GM11168 (cell line): ENCODE data around the gene MYT1.
"Not testable (repeated sequence)": the region's sequence is repeated elsewhere in the genome, so short reads cannot be mapped to it uniquely, and the experiment has no call there.

Source experiments
- in situ Hi-C: fragments of 300-500 bp; cut with MboI; formaldehyde crosslinking; loops from one replicate; pipeline ENCODE4 v1.12.0; 2022; ENCODE audit warnings: low sequenced_read_pairs; ENCODE audit not compliant: unreplicated experiment

MYT1 gene

DNA sequence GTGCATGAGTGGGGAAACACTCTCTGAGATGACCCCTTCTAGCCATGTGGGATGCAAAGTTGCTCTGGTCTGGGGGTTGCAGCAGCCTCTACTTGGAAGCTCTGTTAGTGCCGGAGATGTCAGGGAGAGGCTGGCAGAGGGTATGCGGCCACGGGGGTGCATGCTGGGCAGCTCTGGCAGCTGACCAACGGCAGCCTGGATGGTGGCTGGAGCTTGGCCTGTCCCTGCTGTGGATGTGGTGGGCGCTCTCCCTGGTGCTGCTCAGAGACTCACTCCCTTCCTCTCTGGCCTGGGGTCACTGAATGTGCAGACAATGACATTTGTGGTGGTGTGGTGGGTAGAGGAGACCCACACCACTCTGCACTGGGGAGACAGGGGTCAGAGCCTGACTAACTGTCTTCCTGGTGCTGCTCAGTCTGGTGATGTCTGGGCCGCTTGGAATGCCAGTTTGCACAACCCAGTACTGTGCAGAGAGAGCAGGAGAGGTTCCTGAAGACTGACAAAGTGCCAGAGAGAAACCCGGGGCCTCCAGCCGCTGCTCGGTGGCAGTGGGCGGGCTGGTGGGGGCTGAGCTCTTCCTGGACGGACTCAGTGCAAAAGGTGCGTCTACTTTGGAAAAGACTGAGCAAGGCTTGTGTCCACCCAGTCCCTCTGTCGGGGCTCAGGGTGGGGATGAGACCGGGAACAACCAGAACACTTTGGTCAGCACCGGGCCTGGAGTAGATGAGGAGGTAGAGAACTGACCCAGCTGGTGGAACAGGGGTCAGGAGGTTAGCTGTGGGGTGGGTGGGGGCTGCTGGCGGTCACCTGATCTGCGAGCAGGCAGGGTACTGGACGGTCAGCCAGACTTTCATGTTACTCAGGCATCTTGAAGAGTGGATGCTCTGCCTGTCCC, 2.7 kb downstream of the MYT1 start:
- in situ Hi-C loops: no loop called here

DNA sequence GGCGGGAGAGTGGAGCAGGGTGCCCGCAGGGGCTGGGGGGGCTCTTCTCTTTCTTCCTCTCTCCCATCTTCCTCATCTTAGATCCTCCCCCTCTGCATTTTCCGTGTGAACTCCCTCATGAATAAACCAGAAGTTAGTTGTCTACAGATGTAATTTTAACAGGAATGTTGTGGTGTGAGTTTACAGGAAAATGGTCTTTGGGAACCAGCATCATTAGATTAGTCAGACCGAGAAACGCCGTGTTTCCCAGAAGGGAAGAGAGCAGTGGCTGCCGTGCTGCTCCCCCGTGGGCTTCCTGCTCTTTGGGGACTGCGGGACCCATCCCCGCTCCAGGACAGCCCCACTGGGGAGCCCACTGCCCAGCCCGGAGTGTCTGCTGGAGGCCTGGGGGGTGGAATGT, 3.4 kb downstream of the MYT1 start:
- in situ Hi-C loops: no loop called here

DNA sequence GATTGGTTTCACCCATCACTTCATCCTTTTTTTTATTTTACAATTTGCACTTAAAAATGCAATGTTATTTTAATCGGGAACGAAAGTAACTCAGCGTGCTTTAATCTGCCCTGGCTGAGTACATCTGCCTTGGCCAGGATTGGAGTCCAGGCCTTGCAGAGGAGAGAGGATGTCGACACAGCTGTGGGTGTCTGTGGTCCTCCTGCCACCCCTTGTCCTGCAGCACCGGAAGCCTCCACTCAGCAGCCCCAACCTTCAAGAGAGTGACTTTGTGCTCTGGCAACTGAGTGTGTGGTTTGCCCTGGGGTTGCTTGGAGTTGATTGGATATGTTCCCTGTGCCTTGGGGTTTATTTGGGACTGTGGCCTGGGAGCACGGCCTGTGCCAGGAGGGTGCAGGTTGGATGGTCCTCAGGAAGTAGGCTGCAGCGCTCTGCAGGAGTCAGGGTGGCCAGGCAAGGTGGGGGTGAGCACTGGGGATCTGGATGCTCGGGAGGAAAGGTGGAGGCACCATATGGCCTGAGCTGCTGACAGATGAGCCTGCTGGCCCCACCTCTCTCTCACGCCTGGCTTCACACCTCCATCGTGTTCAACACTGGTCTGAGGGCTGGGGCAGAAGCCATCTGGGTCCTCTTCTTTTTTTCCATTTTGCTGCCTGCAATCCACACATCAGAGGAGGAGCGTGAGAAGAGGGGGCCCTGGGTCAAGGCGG, 4.3 kb downstream of the MYT1 start:
- in situ Hi-C loops: no loop called here

DNA sequence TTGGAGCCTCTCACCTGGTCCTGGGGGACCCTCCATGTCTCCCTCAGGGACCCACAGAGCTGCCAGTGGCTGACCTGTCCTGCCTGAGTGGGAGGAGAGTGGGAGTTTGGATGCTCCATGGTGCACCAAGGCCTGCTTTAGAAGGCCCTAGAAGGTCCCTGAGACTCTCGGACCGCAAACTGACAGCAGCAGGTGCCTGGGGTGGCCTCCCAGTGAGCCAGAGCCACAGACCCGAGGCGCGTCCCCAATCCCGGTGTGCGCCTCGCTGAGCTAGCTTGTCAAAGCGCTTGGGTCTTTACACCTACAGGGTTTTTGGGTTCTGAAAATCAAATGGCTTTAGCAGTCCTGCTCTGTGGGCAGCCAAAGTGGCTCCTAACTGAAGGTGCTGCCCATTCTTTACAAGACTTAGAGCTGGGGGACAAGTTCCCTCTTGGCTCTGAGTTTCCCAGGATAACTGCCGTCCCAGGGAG, 4.9 kb downstream of the MYT1 start:
- in situ Hi-C loops: no loop called here

DNA sequence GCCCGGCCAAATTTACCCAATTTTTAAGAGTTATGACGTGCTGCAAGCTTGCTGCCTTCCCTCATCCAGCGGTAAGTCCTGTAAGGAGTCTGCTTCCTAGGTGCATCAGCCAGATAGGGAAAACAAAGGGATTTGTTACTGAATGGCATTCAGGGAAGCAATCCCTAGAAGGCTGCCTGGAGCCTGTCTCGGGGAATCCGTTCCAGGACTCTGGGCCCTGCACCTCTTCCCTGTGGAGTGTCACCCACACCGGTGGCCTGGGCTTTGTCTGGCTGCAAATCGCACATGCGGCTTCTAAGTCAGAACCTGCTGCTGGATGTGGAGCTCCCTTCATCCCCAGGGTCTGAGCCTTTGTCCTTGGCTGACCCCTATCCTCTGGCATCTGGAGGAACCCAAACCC, 7.0 kb downstream of the MYT1 start:
- in situ Hi-C loops: no loop called here

DNA sequence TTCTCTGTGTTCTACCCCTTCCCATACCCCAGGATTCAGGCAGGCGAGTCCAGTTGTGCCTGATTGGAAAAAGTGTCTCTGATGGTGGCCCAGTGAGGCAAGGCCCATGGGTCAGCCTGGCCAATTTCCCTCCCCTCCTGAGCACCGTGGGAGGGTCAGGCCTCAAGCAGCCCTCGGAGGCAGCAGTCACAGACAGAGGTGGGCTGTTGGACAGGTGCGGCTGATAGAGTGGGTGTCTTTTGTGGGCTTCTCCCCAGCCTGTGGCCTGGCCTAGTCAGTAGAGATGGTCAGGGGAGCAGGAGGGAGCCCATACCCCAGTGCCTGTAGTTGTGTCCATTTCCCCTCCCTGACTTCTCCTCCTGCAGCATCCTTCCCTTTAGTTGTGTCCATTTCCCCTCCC, 8.9 kb downstream of the MYT1 start:
- in situ Hi-C loops: no loop called here

DNA sequence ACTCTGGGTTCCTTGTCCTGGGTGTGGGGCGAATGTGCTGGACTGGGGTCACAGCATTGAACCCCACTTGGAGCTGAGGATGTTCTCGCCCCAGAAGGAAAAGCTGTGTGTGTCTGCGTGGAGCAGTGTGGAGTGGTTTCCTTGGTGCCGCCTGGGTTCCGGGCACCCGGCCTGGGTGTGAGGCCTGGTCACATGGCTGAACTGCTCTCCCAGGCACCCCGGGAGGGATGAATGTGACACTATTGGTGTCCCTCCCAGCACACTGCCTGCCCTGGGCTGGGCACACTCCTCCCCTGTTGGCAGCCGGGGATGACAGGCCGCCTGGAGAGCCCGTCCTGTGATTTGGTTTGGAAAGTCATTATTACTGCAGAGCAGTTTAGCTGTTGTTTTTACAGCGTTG, 12.3 kb downstream of the MYT1 start:
- in situ Hi-C loops: no loop called here

DNA sequence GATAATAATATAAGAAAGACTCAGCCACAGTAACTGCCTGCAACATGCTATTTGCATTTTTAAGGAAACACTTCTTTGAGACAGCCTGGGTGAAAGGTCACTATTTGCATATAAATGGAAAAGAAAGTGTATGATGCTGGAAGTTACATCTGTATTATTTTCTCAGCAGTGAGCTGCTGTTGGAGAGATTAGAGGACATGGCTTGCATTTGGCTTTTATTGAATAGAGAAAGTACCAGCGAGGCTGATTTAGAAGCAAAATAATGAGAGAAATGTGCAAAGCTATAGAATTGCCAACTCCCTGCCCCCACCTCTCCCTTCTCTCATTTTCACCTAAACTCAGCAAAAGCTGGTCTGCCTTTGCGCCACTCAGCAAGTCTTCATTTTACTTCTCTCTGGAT, 12.7 kb downstream of the MYT1 start:
- in situ Hi-C loops: no loop called here

DNA sequence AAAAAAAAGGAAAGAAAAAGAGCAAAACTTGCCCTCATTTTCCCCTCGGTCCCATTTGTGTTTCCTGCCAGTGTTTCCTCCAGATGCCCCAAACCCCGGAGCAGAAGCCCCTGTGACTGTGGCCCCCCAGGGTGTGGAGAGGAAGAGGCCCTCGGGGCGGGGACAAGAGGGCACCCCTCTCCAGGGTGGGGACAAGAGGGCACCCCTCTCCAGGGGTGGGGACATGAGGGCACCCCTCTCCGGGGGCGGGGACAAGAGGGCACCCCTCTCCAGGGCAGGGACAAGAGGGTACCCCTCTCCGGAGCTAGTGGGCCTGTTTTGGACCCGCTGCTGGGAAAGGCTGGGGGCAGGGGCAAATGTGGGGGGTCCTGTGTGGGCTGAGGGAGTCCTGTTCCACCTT, 13.1 kb downstream of the MYT1 start:
- in situ Hi-C loops: no loop called here

DNA sequence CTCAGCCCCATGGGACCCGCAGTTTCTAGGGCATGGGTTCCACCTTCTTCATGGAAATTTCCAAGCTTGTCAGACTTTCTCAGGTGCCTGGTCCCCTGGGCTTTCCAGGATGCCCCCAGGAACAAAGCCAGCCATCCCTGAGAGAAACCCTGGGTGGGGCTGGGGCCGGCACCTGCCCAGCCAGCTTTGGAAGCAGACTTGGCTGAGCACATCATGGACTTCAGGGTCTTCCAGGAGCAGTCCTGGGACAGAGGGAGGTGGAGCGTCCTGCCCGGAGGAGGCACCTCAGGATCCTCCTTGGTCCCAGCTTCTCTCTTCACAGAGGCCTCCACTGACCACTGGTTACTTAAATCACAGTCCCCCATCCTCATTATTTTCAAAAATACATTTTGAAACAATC, 13.5 kb downstream of the MYT1 start:
- in situ Hi-C loops: no loop called here

DNA sequence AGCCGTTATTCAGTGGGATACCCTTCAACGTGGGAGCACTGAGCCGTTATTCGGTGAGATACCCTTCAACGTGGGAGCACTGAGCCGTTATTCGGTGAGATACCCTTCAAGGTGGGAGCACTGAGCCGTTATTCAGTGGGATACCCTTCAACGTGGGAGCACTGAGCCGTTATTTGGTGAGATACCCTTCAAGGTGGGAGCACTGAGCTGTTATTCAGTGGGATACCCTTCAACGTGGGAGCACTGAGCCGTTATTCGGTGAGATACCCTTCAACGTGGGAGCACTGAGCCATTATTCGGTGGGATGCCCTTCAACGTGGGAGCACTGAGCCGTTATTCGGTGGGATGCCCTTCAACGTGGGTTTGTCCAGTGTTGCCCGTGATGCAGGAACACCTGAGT, 14.7 kb downstream of the MYT1 start:
- in situ Hi-C loops: not testable (repeated sequence)

DNA sequence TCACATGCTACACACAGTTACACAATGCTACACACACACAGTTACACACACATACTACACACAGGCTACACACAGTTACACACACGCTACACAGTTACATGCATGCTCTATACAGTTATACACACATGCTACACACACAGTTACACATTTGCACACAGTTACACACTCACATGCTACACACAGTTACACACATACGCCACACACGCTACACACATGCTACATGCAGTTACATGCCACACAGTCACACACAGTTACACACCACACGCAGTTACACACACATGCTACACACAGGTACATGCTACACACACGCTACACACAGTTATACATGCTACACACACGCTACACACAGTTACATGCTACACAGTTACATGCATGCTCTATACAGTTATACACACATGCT, 15.6 kb downstream of the MYT1 start:
- in situ Hi-C loops: no loop called here

DNA sequence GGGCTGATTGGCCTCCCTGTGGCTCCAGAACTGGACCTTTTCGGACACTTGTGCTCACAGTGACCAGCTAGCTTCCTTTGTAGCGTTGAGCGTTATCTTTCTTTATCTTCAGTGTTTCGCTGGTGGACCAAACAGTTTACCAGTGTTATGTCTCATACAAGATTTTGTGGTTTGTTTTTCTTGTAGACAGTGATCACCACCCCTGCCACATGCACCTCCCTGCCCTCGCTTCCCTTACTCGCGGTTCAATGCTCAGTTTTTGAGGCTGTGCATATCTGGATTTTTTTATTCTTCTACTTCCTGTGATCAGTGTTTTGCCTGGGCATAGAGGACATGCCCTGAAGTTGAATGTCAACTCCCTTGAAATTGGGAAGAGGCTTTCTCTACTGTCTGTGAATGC, 16.4 kb downstream of the MYT1 start:
- in situ Hi-C loops: no loop called here

DNA sequence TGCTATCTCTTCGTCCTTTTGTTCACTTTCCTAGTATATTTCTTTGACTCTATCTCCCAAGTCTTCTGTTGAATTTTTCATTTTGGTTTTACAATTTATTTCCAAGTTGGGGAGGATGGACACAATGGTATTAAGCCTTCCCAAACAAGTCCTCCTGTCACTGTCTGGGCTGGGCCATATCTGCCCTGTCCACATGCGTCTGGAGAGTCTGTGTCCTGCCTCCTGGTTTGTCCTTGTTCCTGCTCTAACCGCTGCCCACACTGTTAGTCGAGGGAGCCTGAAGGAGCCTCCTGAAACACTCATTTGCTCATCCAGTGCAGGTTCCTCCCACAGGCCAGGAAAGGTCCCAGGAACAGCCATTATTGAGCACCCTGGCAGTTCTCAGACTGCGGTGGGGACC, 17.1 kb downstream of the MYT1 start:
- in situ Hi-C loops: no loop called here

DNA sequence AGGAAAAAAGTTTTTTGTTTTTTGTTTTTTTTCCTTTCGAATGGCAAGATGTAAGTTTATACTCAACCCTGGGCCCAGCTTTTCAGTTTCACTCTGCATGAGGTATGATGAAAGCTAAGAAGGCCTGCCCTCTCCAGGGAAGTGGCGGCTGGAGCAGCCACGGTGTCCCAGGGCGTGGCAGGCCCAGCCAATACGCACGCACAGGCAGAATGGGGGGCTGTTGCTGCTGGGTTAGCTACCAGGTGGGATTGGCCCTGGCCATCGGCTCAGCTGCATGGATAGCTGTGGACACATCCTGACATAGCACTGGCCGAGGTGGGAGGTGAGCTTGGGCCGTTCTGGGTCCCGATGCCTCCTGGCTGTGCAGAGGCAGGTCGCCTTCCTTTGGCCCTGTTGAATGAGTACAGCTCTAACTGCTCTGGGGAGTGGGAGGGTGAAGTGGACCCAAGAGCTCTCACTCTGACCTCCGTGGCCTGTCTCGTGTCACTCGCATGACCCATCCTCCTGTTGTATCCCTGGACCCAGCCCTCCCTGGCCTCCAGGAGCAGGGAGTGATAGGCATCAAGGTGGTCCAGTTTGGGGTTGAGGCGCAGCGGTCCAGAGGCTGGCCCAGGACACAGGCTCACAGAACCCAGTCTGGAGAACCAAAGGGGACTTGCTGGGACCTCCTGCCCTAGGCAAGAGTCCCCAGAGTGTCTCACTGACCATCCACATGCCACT, 18.1 kb downstream of the MYT1 start:
- in situ Hi-C loops: no loop called here

DNA sequence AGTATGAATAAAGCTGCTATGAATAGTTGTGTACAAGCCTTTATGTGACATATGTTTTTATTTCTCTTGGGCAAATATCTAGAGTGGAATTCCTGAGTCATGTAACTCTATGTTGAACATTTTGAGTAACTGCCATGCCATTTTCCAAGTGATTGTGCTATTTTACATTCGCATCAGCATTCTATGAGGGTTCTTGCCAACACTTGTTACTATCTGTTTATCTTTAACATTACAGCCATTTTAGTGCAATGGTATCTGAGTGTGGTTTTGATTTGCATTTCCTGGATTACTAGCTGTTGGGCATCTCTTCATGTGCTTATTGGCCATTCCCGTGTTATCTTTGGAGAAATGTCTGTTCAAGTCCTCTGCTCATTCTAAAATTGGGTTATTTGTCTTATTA, 19.1 kb downstream of the MYT1 start:
- in situ Hi-C loops: no loop called here

DNA sequence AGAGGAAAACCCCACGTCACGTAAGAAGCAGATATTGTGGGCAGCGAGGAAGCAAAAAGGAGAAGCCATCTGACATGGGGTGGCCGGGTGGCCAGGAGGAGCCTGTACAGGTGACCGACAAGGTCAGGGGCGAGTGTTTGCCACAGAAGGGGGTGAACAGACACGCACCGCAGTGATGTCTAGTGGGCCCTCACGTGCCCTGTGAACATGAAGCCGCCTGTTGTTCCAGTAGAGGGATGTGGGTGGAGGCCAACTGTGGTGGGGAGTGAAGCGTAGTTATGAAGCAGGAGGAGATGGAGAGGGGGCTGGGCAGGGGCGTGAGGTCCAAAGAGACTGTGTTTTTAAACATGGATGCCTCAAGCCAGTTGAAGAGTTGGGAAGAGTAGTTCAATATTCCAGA, 20.5 kb downstream of the MYT1 start:
- in situ Hi-C loops: no loop called here

DNA sequence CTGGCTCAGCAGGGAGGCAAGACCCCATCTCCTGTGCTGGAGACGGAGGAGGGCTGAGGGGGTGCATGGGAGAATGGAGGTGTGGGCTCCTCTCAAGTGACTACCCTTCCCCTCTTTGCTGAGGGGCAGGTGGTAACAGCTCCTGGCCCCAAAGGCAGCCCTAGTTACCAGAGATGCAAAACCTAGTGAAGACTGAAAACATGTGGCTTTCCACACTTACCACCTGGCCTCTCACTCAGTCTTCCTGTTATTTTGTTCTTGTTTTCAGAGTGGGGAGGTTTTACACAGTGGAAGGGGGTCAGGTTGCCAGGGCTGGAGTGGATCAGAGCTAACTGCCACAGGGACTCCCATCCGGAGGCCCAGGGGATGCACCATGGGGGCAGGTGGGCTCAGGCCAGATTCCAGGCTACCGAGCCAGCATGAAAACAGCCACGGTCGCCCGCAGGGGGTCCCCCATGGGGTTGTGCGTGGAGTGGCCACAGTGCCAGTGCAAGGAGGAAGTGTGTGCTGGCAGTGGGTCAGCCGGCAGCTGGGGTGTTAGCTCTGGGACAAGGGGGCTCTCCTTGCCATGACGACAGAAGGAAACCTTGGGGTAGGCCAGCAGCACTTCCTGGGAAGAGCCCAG, 21.1 kb downstream of the MYT1 start:
- in situ Hi-C loops: no loop called here

DNA sequence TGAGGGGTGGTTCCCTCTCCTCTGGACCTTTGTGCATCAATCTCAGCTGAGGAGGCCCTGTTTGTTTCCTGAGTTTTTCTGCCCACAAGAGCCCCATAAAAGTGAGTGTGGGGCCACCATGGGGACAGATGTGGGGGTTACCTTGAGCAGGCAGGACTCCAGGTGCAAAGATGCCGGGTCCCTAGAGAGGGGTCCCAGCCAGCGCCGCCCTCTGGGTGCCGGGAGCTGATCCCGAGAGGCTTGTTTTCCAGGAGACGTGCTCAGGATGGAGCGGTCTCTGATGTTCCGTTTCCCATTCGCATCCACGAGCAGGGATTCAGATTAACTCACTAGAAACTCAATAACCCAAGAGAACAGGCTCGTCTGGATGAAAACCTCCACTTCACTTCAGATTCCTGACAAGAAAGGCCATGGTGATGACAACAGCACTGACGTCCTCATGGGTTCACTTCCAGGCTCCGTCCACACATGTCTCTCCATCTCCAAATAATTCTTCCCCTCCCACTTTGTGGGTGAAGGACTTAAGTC, 21.9 kb downstream of the MYT1 start:
- in situ Hi-C loops: no loop called here

DNA sequence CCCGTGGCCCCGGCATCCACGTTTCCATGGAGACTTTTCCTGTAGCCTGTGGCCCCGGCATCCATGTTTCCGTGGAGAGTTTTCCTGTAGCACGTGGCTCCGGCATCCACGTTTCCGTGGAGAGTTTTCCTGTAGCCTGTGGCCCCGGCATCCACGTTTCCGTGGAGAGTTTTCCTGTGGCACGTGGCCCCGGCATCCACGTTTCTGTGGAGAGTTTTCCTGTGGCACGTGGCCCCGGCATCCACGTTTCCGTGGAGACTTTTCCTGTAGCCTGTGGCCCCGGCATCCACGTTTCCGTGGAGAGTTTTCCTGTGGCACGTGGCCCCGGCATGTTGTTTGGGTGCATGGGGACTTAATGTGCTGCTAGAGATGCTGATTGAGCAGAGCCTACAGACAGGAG, 23.0 kb downstream of the MYT1 start:
- in situ Hi-C loops: not testable (repeated sequence)
